NCI-H2227 (cell line): ENCODE data around the gene DNAH1.

Experiments used
- DNase-seq: peaks from one replicate; lab custom pipeline; 2025; ENCODE audit not compliant: unreplicated experiment; lab: John Stamatoyannopoulos, UW

The DNAH1 gene

DNA sequence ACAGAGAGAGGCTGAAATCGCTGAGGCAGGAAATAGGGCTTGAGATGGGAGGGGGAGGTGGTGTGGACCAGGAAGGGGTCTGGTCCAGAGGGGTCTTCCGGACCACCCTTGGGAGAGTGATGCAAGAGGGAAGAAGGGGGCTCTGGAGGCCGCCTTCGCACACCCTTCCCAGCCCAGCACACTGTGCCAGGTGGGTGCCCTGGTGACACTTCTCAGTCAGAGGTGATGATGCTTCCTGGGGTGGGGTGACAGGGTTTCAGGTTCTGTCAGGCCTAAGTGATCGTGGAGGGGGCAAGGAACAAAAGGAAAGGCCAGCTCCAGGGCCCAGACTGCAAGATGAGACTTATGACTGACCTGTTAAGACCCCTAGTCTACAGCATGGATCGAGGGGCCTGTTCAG is 116.1 kb downstream of the DNAH1 start:
- DNase-seq: no peak

- no peak for DNase-seq
Observed at GRCh38 chr3:52432691-52433141, 116.6 kb downstream of the DNAH1 start.

DNA sequence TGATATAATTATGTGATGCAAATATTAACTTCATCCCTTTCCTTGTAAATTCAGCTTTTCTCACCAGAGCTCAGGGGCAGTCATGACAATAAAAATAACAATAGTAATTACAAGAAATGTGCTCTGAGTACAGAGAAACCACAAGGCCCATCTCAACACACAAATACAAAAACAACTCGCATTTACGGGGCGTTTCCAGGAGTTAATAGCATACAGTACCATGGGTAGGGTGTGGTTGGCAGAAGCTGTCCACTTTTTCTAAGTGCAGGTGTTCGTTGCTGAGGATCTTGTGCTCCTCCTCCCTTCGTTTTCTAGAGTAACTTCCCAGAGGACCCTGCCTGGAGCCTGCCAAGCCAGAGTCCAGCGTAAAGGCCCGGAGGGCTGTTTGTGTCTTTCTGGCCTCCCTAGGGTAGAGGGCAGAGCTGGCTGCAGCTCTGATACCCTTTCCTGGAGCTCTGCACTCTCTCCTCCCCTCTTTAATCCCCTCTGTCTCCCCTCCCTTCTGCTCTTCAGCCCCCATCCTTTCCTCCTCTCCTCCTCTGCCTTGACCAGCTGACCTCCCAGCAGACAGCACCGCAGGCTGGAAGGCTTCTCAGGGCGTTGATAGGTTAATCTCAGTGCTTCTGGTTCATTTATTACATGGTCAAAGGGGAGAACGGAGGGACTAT is 117.3 kb downstream of the DNAH1 start:
- DNase-seq: peak; percentile 34

GRCh38 chr3:52433996-52434479 is 117.9 kb downstream of the DNAH1 start:
- DNase-seq: no peak

GRCh38 chr3:52434491-52435115 is 118.5 kb downstream of the DNAH1 start:
- no peak for DNase-seq

GRCh38 chr3:52435246-52436101 is 119.4 kb downstream of the DNAH1 start:
- DNase-seq: no peak

DNA sequence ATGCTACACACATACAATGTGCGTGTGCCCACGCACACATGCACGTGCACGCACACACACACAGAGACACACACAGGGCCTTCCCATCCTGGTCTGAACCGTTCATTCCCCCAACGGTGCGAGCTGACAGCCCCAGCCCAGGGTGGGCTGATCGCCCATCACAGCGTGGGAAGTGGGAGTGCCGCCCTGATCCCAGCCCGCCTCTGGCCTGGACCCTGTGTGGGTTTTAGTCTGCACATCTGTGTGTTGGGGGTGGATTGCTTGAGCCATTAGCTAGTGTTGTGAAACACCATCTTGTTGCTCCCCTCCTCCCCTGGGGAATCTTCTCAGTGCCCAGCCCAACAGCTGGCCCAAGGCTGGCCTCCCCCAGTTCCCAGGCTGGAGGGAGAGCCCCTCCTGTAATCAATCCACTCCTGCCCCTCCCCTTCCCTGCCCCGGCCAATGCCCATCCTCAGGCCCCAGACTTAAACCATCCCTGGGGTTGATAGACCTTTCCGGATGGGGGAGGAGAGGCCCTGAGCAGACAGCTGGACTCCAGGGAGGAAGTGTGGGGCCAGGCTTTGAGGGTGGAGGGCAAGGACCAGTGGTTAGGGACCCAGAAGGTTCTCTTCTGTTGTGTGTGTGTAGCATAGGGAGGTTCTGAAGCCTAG is 120.5 kb downstream of the DNAH1 start:
- DNase-seq: no peak

GRCh38 chr3:52437326-52438103 is 121.4 kb downstream of the DNAH1 start:
- DNase-seq: no peak

- no peak for DNase-seq
Observed at GRCh38 chr3:52438104-52438376, 121.9 kb downstream of the DNAH1 start.

DNA sequence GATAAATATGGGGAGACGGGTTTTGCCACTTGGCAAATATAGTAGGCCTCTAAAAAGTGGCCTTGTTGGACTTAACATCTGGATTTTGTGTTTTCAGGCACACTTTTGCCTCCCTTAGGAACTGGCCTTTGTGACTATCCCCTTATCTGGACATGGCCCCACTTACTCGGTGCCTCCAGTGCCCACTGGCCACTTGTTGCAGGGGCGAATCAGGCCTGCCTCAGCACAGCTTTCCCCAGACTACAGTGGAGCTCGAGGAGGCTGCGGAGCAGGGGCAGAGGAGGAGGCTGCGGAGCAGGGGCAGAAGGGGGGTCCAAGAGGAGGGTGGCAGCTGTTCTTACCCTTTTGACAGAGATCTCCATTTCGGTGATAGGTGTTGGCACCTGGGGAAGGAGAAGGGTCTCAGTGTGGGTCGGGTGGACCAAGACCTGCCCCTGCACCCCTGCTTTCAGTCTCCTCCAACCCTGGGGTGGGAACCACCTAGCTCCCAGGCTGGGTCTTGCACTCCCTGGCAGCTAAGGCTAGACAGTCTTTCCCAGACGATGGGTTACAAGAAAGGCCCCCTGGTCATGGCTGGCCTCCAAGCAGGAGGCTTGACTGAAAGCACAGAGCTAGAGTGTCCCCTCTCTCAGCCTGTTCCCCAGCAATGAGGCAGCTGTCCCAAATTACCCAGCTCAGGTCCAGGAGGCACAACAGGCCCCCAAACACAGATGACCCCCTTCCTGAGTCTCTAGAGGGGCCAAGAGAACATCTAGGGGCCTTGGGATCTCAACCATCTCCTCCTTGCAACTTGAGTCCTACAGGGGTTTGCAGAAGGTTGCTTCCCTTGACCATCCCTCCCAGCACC is 122.7 kb downstream of the DNAH1 start:
- DNase-seq: no peak

DNA sequence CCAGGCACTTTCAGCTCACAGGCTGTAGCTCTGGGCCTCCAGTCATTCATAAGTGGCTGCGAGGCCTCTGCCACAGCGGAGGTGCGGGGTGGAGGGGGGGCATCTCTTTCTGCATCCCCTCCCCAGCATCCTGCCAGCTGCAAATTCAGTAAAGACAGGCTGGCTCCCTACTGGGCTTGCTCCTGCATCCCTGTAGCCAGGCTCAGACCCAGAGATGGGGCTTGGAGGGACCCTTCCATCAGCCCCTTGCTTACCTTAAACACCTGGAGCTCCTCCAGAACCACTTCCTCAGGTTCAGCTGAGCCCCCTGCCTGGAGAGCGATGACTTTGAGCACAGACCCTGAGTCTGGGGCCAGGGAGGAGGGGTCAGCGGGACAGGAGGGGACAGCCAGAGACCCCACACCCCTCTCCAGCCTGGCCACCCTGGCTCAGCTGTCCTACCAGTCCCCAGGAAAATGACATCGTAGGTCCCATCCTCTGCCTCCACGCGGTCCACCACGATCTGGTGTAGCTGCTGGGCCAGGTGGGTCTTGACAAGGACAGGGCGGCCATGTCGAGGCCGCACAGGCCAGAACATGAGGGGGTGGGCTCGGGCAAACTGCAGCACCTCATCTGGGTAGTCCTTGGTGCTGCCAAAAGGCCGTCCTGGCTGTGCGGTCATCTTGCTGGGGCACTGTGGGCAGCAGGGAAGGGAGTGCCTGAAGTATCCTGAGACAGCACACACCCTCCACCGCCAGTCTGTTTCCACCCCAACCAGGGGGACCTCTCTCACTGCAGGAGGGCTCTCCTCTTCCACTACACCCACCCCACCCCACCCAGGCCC is 123.5 kb downstream of the DNAH1 start:
- DNase-seq: no peak

GRCh38 chr3:52440249-52440551 is 124.1 kb downstream of the DNAH1 start:
- no peak for DNase-seq

DNA sequence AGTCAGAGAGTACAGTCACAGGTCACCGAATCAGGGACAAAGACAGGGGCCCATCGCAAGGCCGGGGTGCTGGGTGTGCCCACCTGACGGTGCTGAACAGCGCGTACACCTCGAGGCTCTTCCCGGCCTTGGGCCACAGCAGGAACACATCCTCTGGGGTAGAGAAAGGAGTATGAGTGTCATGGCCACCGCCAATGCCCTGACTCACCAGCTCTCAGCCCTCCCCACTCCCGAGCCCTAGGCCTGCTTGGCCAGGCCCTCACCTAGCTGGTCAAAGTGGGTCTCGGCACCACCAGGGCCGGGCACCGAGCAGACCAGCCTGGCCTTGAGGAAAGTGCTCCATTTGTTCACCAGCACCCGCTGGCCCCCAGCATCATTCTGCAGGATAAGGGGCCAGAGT is 124.6 kb downstream of the DNAH1 start:
- no peak for DNase-seq

DNA sequence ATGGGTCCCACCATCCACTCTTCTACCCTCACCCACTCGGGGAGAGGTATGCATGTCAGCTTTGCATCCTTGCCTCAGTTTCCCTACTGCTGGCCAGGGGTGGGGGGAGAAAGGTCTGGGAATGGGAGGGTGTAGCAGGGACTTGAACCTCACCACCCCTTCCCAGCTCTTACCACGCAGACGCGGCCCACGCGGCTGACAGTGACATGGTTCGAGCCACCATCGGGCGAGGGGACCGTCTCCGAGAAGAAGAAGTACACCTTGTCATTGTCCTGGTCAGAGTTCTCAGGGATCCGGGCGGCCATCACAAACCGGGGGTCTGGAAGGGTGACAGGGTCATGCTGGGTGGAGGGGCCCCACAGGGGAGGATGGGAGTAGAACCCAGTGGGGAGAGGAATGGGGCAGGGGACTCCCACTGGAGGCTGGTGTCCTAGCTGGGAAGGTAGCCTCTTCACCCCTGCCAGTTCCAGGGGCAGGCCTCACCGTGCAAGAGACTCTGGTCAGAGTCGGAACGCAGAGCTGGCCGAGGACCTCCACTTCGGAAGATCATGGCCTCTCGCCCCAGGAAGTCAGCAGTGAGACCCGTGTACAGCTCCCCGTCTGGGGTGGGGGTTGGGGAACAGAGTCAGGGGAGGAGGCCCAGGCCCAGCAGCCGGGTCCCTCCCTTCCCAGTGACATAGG is 125.1 kb downstream of the DNAH1 start:
- no peak for DNase-seq

DNA sequence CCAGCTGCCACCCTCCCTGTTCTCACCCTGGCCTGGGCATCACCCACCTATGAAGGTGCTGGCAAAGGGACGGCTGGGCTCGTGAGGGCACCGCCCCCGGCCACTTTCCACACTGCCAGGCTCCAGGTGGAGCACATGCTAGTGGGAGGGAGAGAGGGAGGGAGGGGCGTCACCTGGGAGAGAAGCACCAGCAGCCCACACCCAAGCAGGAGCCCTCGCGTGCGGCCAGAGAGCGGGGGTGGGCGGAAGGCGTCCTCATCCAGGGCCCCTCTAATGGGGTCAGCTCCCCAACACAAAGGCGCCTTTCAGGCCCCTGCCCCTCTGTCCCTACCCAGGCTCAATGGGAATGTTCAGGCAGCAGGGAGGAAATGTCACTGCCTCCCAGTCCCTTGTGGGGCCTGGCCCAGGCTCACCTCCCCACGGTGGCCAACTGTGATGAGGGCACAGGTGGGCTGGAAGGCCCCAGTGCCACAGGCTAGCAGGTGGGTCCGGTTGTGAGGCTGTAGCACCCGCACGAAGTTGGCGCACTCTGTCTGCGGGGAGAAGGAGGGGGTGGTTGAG is 125.7 kb downstream of the DNAH1 start:
- no peak for DNase-seq

GRCh38 chr3:52442409-52443267 is 126.5 kb downstream of the DNAH1 start:
- no peak for DNase-seq

DNA sequence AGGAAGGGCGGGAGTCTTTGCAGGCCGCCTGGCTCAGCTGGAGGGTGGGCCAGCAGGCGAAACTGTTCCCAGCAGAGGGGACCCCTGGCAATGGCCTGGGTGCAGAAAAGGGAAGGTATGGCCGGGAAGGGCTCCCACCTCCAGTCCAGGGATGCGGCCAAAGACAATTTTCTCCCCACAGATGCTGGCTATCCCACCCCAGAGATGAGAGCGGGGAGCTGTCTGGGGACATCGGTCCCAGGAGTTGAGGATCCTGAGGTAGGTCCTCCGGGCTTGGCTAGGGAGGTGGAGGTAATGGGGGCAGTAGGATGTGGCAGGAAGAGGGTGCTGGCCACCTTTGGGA is 127.1 kb downstream of the DNAH1 start:
- DNase-seq: no peak
